IMR-90 (cell line): Measurements from ENCODE around the gene DPP6. TPM values are rescaled to one million over a fixed set of nuclear protein-coding genes. Genes with fewer than 3 reads are reported as not detected.

Experiments used
- ATAC-seq: fragments of 200-7000 bp; cut with Tn5 transposase; 2 replicates; pipeline ENCODE4 v1.9.1; 2020; ENCODE audit warnings: low read depth, mild to moderate bottlenecking, moderate library complexity
- BruUV-seq: library from RNA; stranded (reverse); fragments of 400-500 nt; replicated peaks from 2 replicates; lab custom pipeline; 2021; lab: Mats Ljungman, UMichigan
- CTCF ChIA-PET: fragments of 300-600 bp; formaldehyde crosslinking; extraction: SDS; loops from one replicate; lab custom pipeline; 2021; ENCODE audit warnings: antibody characterized with exemption; lab: Yijun Ruan, JAX
- POLR2A ChIA-PET: fragments of 300-600 bp; sonication (Branson Sonifier 250); formaldehyde crosslinking; loops from one replicate; lab custom pipeline; 2022; ENCODE audit warnings: antibody characterized with exemption; ENCODE audit not compliant: unreplicated experiment; lab: Charles Lee
- DNase-seq: peaks from one replicate; pipeline ENCODE4 v3.0.0; 2013
- H2AFZ ChIP-seq: replicated peaks from 2 replicates; pipeline ENCODE3; 2013; ENCODE audit warnings: low read length, mild to moderate bottlenecking; ENCODE audit not compliant: poor library complexity
- H2AK5ac ChIP-seq: 2 replicates; pipeline ENCODE4 v1.6.1; 2013; ENCODE audit warnings: low read depth, low read length, inconsistent platforms
- H2AK9ac ChIP-seq: replicated peaks from 2 replicates; pipeline ENCODE3; 2013; ENCODE audit warnings: mild to moderate bottlenecking, low read depth, low read length, moderate library complexity; ENCODE audit not compliant: poor library complexity
- H2BK120ac ChIP-seq: 2 replicates; pipeline ENCODE4 v1.6.1; 2013; ENCODE audit warnings: low read depth, low read length, inconsistent platforms
- H2BK15ac ChIP-seq: 3 replicates; pipeline ENCODE4 v1.6.1; 2013; ENCODE audit warnings: low read depth, low read length, inconsistent platforms
- H2BK20ac ChIP-seq: 2 replicates; pipeline ENCODE4 v1.6.1; 2013; ENCODE audit warnings: low read depth, mild to moderate bottlenecking, inconsistent platforms, low read length, moderate library complexity
- H2BK5ac ChIP-seq: 2 replicates; pipeline ENCODE4 v1.6.1; 2013; ENCODE audit warnings: mild to moderate bottlenecking, low read depth, low read length, inconsistent platforms; ENCODE audit not compliant: poor library complexity, severe bottlenecking
- H3K14ac ChIP-seq: replicated peaks from 2 replicates; pipeline ENCODE4 v1.6.1; 2013; ENCODE audit warnings: low read depth, low read length, inconsistent platforms
- H3K18ac ChIP-seq: 2 replicates; pipeline ENCODE4 v1.6.1; 2013; ENCODE audit warnings: low read depth, low read length, control low read depth
- H3K23ac ChIP-seq: 2 replicates; pipeline ENCODE4 v1.6.1; 2013; ENCODE audit warnings: low read depth, low read length, inconsistent platforms
- H3K27ac ChIP-seq: 2 replicates; pipeline ENCODE4 v1.5.1; 2013; ENCODE audit warnings: mild to moderate bottlenecking, control low read depth, low read length; ENCODE audit not compliant: insufficient read depth
- H3K27me3 ChIP-seq: 2 replicates; pipeline ENCODE4 v1.6.1; 2013; ENCODE audit warnings: low read length; ENCODE audit not compliant: control insufficient read depth, insufficient read depth
- H3K36me3 ChIP-seq: 2 replicates; pipeline ENCODE4 v1.6.1; 2013; ENCODE audit warnings: low read length, mixed read lengths; ENCODE audit not compliant: control insufficient read depth, insufficient read depth
- H3K4ac ChIP-seq: 2 replicates; pipeline ENCODE4 v1.6.1; 2013; ENCODE audit warnings: low read depth, low read length, inconsistent platforms
- H3K4me1 ChIP-seq: 2 replicates; pipeline ENCODE4 v1.6.1; 2013; ENCODE audit warnings: low read length, mixed read lengths; ENCODE audit not compliant: control insufficient read depth, insufficient read depth
- H3K4me2 ChIP-seq: 2 replicates; pipeline ENCODE4 v1.6.1; 2013; ENCODE audit warnings: low read depth, mild to moderate bottlenecking, control low read depth, low read length, moderate library complexity
- H3K4me3 ChIP-seq: 2 replicates; pipeline ENCODE4 v1.5.1; 2013; ENCODE audit warnings: low read depth, mild to moderate bottlenecking, control low read depth, low read length, moderate library complexity; ENCODE audit not compliant: insufficient read depth
- H3K56ac ChIP-seq: 2 replicates; pipeline ENCODE4 v1.6.1; 2013; ENCODE audit warnings: low read length, inconsistent platforms; ENCODE audit not compliant: insufficient read depth; ENCODE audit errors: extremely low read depth
- H3K79me1 ChIP-seq, 2 experiments: 2 replicates each; pipeline ENCODE4 v1.6.1; 2013; ENCODE audit warnings: low read length in 2 of 2, inconsistent platforms in 1 of 2, low read depth in 1 of 2
- H3K9ac ChIP-seq: 2 replicates; pipeline ENCODE4 v1.6.1; 2013; ENCODE audit warnings: low read depth, low read length, control low read depth
- H3K9me1 ChIP-seq: 2 replicates; pipeline ENCODE4 v1.6.1; 2013; ENCODE audit warnings: low read length, inconsistent platforms; ENCODE audit not compliant: insufficient read depth
- H3K9me3 ChIP-seq: 2 replicates; pipeline ENCODE4 v1.6.1; 2013; ENCODE audit warnings: low read length; ENCODE audit not compliant: control insufficient read depth, insufficient read depth
- H4K20me1 ChIP-seq: 2 replicates; pipeline ENCODE4 v1.6.1; 2013; ENCODE audit warnings: low read length, inconsistent platforms; ENCODE audit not compliant: insufficient read depth
- H4K5ac ChIP-seq: 2 replicates; pipeline ENCODE4 v1.6.1; 2013; ENCODE audit warnings: mild to moderate bottlenecking, low read depth, low read length, control low read depth
- H4K8ac ChIP-seq, 2 experiments: 2 replicates each; pipeline ENCODE4 v1.6.1; 2013; ENCODE audit warnings: low read depth in 2 of 2, low read length in 2 of 2, control low read depth in 1 of 2, inconsistent platforms in 1 of 2
- H4K91ac ChIP-seq: 2 replicates; pipeline ENCODE4 v1.6.1; 2013; ENCODE audit warnings: low read depth, low read length, inconsistent platforms; ENCODE audit not compliant: insufficient read depth
- CEBPB ChIP-seq: IDR thresholded peaks from 2 replicates; pipeline ENCODE4 v1.6.1; 2012; ENCODE audit warnings: low read depth, low read length, improper control_type of control experiment
- ELK1 ChIP-seq: fragments of 150-350 bp; IDR thresholded peaks from 2 replicates; pipeline ENCODE4 v1.6.1; 2016; ENCODE audit warnings: low read depth, mild to moderate bottlenecking, low read length, moderate library complexity, borderline replicate concordance
- MAFK ChIP-seq: IDR thresholded peaks from 2 replicates; pipeline ENCODE4 v1.6.1; 2012; ENCODE audit warnings: low read depth, low read length, improper control_type of control experiment
- MXI1 ChIP-seq: IDR thresholded peaks from 2 replicates; pipeline ENCODE4 v1.6.1; 2012; ENCODE audit warnings: low read depth, mild to moderate bottlenecking, low read length, moderate library complexity, borderline replicate concordance
- NFE2L2 ChIP-seq: fragments of 150-350 bp; IDR thresholded peaks from 2 replicates; pipeline ENCODE4 v1.6.1; 2016; ENCODE audit warnings: low read depth, mild to moderate bottlenecking, low read length
- RCOR1 ChIP-seq: IDR thresholded peaks from 2 replicates; pipeline ENCODE4 v1.6.1; 2012; ENCODE audit warnings: mild to moderate bottlenecking, low read length, improper control_type of control experiment; ENCODE audit not compliant: insufficient replicate concordance
- SMC3 ChIP-seq: fragments of 150-350 bp; IDR thresholded peaks from 2 replicates; pipeline ENCODE4 v1.6.1; 2016; ENCODE audit warnings: low read depth, mild to moderate bottlenecking, antibody characterized with exemption, low read length, moderate library complexity
- WGBS, 2 experiments: methylation state at CpG; one replicate each; pipeline versions ENCODE4 v1.1.5 to v1.1.7; 2013; ENCODE audit warnings: missing lambda C conversion rate in 2 of 2; ENCODE audit not compliant: insufficient read length in 1 of 2; ENCODE audit errors: extremely low coverage in 2 of 2; 5-methylcytosine and 5-hydroxymethylcytosine counted together
- dilution Hi-C: fragments of 300-500 bp; cut with HindIII; formaldehyde crosslinking; loops from one replicate; pipeline ENCODE4 v1.14.3; 2018; ENCODE audit warnings: low sequenced_read_pairs; ENCODE audit not compliant: unreplicated experiment
- in situ Hi-C: fragments of 300-500 bp; cut with MboI; formaldehyde crosslinking; loops from 3 replicates; pipeline ENCODE4 v1.14.3; 2019; ENCODE audit warnings: low sequenced_read_pairs, inconsistent platforms, mixed read lengths
- intact Hi-C: fragments of 100-400 bp; cut with micrococcal nuclease; formaldehyde crosslinking; loops from 2 replicates; pipeline ENCODE4 v1.10.0; 2022
- polyA plus RNA-seq, 3 experiments: library from polyadenylated mRNA; depleted of rRNA; stranded (reverse); fragments of >200 nt; gene quantifications; 2 replicates each; pipeline ENCODE4 v1.2.3, GENCODE V29; 2012; ENCODE audit warnings: low replicate concordance in 1 of 3
- total RNA-seq: library from RNA; depleted of rRNA; stranded (reverse); fragments of >200 nt; gene quantifications from 2 replicates; pipeline ENCODE4 v1.2.3, GENCODE V29; 2012

DPP6 gene
- total and polyA plus RNA-seq, 2 of the 4 experiments (the other 2 are of a cell fraction): not detected

DNA sequence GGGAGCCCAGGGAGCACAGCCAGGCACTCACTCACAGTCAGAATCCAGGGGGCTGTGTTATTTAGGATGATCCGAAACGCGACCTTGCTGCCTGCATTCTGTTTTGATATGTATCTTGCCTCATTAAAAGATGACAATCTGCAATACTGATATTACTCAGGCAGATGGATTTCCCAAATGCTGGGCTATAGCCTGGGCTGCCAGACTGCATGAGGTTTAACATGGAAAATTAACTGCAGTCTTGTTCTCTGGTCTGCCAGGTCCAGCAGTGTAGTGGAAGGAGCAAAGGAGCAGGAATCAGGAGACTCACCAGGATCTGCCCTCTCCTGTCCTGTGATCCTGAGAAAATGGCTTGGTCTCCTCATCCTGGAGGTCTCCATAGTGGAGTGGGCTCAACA is 692.7 kb downstream of the DPP6 start:
- ATAC-seq (no peak), DNase-seq (no peak)
- Histone ChIP-seq H3K9me3 (peaks cover 37% of the 10 kb centered on the region), H4K8ac (no peak overlapping the region), H2BK15ac (no peak overlapping the region), H2AK5ac (no peak overlapping the region), H3K56ac (no peak overlapping the region), H2AK9ac (no peak overlapping the region), H4K5ac (no peak overlapping the region), H3K9me1 (no peaks in the 10 kb centered on the region), H4K20me1 (no peaks in the 10 kb centered on the region), H3K23ac (no peak overlapping the region), H3K4me3 (no peak overlapping the region), H3K4me1 (no peaks in the 10 kb centered on the region), H2BK120ac (no peak overlapping the region), H4K91ac (no peak overlapping the region), H3K79me1 (no peaks in the 10 kb centered on the region), H2BK20ac (no peak overlapping the region), H3K4ac (no peak overlapping the region), H2BK5ac (no peak overlapping the region), H2AFZ (no peak overlapping the region), H3K27ac (no peak overlapping the region), H3K14ac (no peak overlapping the region), H3K18ac (no peak overlapping the region), H3K4me2 (no peak overlapping the region), H3K27me3 (no peaks in the 10 kb centered on the region), H3K9ac (no peak overlapping the region), H3K36me3 (no peaks in the 10 kb centered on the region)
- WGBS, 2 experiments: no CpG with 5 or more reads among the region's 3 CpGs
- BruUV-seq: no TSS peak
- CTCF ChIA-PET: interaction anchor here (1.0 kb wide), 1 partner anchor 14 kb away, joined by 4 read pairs; no protein-coding TSS in a partner anchor
- dilution Hi-C loops (no loop called here), in situ Hi-C loops (no loop called here), intact Hi-C loops (no loop called here)
- TF ChIP-seq SMC3: no peak
- no peak for TF ChIP-seq RCOR1
- no peak for TF ChIP-seq MXI1
- no peak for TF ChIP-seq MAFK
- TF ChIP-seq ELK1: no peak
- TF ChIP-seq CEBPB: no peak
- TF ChIP-seq NFE2L2: no peak
- POLR2A ChIA-PET: no interaction called here
